Fibroblast of upper back skin (primary cell): Measurements from ENCODE around the gene GCM1.

Experiments
- DNase-seq: peaks from one replicate; pipeline ENCODE4 v3.0.0-alpha.2; 2013

GCM1 gene

DNA sequence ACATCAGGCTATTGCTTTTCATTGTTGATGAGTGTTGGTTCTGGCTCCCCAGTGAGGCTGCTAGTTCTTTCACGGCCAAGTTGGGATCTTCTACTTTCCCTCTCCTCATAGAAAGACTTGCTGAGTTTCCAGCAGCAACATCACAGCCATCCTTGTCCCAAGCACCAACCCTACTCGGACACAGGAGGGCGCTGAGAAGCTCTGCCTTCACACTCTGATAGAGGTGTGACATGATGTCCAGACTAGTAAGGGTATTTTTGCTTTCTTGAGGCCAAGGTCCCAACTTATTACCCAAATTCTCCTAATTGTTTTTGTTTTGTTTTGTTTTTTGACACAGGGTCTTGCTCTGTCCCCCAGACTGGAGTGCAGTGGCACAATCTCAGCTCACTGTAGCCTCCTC, 3.0 kb upstream of the GCM1 start:
- no peak for DNase-seq

GRCh38 chr6:53144802-53145201, 3.8 kb downstream of the GCM1 start:
- DNase-seq, result no peak

DNA sequence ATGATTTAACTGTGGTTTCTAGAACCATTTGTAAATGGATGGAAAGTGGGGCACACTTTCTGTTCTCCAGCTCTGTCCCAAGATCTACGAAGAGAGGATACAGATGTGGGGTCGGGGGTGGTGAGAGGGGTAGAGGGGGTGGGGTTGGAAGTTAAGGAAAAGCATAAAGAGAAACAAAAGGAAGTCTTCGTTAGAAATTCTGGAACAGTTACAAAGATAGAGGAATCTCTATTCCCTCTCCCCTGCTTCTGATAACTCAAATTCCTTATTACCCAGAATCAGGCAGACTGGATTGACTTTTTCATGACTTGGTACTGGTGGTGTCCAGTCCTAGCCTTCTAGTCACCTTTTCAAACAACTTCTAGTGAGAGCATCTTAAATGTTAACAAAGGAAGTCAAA, 4.9 kb downstream of the GCM1 start:
- DNase-seq, result no peak

GRCh38 chr6:53142810-53143209, 5.8 kb downstream of the GCM1 start:
- DNase-seq, result no peak

DNA sequence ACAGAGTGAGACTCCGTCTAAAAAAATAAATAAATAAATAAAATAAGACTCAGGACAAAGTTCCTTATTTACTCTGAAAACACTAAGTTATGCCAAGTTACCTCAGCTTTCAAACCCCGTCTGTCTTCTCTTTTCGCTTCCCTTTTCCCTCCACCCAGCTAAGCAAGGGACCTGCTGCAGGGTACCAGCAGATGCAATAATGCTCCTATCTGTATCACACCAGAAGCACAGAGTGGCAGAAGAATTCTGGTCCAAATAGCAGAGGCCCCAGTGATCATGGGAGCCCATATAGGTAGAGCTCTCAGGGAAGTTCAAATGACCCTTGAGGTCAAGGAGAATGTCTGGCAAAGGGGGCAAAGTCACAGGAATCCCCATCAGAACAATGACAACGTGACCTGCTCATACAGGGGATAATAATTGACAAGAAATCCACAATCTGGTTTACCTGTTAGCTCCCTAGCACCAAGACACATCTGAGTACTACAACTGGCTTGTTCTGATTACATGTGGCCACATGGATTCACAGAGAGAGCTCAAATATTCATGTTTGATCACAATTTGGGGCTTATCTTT, 8.7 kb downstream of the GCM1 start:
- DNase-seq, result no peak

DNA sequence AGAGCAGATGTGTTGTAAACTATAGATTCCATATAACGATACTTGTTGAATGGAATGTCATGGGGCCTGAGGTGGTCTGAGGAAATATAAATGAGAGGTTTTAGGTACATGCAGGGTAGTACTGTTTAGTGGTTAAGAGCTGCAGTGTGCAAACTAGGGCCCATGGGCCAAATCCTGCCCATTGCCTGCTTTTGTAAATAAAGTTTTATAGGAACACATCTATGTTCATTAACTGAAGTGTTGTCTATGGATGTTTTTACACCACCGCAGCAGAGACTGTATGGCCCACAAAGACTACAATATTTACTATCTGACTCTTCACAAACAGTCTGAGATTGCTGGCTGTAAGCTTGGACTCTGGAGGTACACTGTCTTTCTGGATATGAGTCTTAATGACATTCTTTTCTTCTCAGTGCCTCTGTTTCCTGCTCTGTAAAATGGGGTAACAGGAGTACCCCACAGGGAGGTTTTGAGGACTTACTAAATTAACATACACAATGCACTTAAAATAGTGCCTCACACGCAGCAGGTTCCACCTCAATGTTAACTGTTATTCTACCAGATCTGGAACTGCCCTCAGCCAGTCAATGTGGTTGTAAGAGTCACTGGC, 12.5 kb downstream of the GCM1 start:
- no peak for DNase-seq

DNA sequence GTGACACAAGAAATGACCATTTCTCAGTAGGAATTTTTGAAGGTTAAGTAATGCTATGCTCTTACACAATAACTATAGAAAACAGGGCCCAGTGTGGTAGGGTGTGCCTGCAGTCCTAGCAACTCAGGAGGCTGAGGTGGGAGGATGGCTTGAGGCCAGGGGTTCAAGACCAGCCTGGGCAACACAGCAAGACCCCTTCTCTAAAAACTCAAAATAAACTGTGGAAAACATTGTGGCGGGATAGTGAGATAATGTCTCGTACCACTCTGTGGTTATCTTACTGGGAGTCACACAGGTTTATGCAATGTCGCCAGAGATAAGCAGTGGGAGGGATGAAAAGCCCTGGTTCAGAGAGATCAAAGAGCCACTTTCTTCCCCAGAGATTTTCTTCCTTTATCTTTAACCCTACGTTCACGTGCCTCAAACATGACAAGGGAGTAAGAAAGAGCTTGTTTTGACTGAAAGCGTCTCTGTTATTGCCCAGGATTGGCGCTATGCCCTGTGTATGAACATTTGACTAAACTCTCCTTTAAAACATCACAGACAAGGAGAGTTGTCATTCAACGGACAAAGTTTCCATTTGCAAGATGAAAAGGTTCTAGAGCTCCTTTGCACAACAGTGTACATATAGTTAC, 13.9 kb downstream of the GCM1 start:
- DNase-seq, result no peak

DNA sequence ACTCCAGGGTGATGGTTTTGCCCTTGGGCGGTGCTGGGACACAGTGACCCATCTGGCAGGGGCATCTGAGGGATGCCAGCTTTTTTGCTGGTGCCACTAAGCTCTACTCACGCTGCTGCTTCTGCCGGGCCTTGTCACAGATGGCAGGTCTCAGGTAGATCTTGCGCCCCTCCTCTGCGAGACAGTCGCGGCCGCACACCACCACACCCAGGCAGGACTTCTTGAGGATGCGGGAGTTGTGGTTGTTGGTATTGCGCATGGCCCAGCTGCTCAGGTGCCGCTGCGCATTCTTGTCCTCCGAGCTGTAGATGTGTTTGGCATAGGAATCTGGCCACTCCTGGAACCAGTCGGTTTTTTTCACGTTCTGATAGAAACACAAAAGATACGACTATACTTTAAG, 14.7 kb downstream of the GCM1 start:
- no peak for DNase-seq

GRCh38 chr6:53130569-53131290, 17.9 kb downstream of the GCM1 start:
- no peak for DNase-seq

GRCh38 chr6:53128842-53129241, 19.8 kb downstream of the GCM1 start:
- peak; percentile 18 for DNase-seq

DNA sequence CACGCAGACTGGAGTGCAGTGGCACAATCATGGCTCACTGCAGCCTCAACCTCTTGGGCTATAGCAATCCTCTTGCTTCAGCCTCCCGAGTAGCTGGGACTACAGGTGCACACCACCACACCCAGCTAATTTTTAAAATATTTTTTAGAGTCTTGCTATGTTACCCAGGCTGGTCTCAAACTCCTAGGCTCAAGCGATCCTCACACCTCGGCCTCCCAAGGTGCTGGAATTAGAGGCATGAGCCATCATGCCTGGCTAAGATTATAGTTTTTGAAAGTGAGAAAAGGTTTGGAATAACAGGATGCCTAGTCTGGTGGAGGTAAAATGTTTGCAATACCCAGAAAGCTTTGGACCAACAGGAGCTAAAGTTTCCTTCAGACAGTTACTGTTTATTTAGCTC, 23.4 kb downstream of the GCM1 start:
- DNase-seq, result no peak

- DNase-seq, result no peak
Measured at GRCh38 chr6:53124131-53124800, 24.4 kb downstream of the GCM1 start.

DNA sequence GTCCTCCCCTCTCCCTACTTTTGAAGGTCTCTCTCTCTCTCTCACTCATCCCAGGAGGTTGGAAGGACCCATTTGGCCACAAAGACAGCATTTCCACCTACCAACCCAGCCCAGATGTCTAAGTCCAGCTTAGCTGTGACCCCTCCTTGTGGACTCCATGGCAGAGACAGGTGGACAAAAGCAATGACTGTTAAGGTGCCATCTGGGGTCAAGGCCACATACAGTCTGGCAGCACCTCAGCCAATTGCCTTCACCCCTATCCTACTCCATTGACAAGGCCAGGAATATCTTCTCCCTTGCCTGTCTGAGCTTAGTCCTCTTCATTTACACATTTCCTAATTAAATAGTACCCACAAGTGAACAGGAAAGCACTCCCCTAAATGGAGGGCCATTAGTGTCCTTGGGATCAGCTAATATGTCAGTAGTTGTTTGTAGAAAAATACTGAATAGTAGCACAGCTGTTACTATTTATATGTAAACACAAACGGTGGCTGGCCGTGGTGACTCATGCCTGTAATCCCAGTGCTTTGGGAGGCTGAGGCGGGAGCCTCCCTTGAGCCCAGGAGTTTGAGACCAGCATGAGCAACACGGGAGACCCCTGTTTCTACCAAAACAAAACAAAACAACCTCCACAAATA, 28.8 kb downstream of the GCM1 start:
- peak; percentile 23 for DNase-seq

DNA sequence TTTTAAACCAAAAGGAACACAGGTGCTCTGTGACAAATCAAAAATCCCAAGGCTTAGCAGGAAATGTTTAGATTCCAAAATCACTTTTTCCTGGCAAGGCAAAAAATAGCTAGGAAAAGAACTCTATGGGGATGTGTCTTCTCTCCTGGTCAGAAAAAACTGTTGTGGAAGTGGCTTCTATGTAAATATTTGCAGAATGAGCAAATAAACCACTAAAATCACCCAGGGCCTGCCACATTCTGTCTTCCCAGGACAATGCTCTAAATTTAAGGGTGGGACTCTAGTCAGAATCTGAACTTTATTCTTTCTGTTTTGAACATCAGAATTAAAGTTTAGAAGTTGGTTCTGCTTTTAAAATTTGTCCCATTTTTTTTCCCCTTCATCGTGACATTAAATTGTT, 29.3 kb downstream of the GCM1 start:
- peak; percentile 3 for DNase-seq

DNA sequence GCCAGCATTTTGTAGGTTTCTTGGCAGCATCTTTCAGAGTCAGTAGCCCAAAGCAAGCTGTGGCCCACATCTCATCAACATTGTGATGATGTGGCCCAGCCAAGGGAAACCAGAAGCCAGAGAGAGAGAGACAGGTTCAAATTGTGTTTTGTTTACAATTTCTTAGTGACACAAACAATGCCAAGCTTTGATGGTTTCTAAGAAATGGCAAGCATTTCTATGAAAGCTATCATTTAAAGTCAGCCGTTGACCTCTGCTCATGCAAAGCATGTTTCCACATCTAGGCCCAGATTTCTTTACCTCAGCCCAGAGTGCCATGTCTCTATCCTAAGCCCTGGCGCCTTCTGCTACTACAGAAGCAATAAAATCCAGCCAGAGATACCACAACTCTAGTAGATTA, 32.9 kb downstream of the GCM1 start:
- DNase-seq, result no peak

DNA sequence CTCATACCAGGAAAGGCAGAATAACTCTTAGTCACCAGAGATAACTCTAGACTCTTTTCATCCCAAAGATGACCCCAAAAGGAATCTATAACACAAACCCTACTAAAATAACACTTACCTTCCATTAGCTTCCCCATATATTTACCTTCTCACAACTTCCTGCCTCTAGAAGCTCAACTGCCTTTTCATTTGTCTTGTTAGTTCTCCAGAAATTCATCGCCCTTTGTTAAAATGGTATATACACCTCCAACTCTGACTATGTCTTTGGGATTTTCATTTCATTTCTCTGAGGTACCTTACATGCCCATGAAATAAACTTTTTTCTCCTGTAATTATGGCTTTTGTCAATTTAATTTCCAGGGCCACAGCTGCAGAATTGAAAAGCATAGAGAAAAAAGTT, 33.5 kb downstream of the GCM1 start:
- no peak for DNase-seq

DNA sequence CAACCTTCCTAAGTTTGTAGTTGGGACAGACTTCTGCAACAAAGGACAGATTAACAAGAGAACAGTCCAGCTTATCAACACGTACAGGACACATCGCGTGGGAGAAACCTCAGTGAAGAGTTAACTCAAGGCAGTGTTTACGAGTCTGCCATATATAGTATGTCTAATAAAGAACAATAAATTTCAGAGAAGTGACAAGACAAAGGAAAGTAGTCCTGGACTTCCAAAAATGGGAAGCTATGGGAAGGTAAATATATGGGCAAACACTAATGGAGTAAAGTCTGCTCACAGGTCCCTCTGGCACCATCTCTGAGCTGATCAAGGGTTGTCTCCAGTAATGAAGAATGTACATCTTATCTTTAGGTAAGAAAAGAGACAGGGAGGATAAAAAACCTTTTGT, 34.9 kb downstream of the GCM1 start:
- no peak for DNase-seq

DNA sequence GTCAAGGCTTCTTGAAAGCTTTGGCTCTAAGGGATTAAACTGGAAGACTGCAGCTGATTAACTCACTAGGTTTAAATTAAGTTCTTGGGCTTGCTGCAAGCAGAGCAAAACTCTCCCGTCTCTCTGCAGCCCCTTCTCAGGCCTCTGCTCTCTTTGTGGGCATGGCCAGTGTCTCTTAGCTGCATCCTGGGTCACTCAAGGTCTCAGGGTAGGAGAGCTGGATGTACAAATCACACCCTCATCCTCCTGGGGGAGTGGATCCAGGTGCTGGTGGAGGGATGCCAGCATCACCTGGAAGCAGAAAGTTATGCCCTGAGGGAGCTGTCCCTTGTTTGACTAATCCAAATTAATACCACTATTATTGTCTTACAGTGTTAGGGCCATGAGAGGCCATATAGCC, 35.8 kb downstream of the GCM1 start:
- DNase-seq, result no peak

GRCh38 chr6:53112404-53112803, 36.2 kb downstream of the GCM1 start:
- DNase-seq, result no peak

DNA sequence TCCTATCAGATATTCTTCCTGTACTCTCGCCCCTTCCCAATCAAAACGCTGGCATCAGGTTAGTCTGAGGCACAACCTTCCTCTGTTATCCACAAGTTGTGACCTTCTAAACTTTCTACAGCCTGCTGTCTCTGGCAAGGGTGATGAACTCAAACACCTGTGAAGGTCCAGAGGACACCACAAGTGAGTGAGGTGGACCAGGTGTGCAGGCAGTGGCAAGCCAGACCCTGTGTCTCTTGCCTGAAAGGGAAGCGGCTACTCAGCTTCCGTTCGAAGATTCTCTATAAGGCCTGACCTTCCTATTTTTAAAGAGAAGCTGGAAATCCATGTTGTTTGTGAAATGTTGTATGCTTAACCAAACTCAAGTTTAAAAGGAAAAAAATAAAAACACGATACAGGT, 36.8 kb downstream of the GCM1 start:
- DNase-seq, result no peak

GRCh38 chr6:53109612-53110011, 39.0 kb downstream of the GCM1 start:
- no peak for DNase-seq

GRCh38 chr6:53107091-53107490, 41.5 kb downstream of the GCM1 start:
- DNase-seq, result peak; percentile 58

GRCh38 chr6:53104916-53105315, 43.7 kb downstream of the GCM1 start:
- no peak for DNase-seq
